HG03342 (cell line): ENCODE data around the gene ZNF761.

ENCODE experiments used
- ATAC-seq: cut with Tn5 transposase; IDR thresholded peaks from one replicate; pipeline ENCODE4 v1.9.1; 2021; ENCODE audit warnings: mild to moderate bottlenecking, moderate library complexity; ENCODE audit not compliant: unreplicated experiment

The ZNF761 gene

DNA sequence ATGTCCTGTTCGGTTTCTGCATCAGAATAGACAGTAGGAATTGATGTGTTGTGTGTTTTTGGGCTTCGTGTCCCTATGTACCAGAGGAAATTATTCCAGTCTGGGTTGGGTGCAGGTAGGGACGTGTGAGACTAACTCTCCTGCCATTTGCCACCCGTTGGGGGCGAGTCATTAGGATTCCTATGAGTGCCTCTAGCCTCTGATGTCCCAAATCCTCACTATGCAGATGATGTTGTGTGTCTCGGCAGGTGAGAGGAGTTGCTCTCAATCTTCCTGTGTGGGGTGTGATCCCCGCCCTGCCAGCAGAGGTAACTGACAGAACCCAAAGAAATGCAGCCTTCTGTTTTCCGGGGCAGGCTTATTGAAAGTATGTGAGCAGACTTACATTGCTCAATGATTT, 74.9 kb downstream of the ZNF761 start:
- no peak for ATAC-seq
